ENCODE measurements around the gene ELMO2. TPM values are rescaled to one million over a fixed set of nuclear protein-coding genes. Genes with fewer than 3 reads are reported as not detected.

ELMO2 gene
- total and polyA plus RNA-seq, 9 of the 15 experiments (the other 6 are each of a cell fraction or from before 2014, with no cell fraction given) = 7.5 to 21.5 (median 15.9) TPM

DNA sequence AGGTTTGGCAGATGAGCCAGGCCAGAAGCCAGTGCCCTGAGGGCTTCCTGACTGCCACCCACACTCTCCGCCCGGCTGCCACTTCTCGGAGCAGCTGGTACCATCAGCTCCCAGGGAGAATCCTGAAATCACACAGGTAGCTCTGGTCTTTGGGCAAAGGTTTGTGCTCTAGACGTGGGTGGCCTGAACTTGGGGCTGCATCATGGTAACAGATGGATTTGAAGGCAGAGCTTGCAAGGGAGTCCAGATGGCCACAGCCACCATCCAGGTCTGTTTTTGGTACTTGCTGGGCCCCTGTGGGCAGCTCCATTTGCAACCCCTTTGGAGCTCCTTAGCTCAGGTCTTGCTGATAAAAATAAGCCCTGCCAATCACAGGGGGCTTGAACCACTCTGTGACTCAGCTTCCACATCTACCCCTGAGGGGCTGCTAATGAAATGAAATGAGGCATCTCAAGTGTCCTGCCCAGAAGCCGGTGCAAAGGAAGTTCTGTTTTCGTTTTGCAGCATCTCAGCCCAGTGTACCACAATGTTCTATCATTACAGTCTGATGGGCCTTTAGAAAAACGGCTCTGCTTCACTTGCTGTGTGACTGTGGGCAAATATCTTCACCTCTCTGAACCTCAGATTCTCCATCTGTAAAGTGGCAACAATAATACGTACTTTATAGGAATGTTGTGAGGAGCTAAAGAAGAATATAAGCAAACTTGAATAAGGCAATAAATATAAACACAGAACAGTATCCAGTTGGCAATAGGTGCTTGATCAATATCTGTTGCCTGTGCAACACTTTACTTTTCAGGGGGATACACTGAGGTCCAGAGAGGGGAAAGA is 73.0 kb downstream of the ELMO2 start:
- no peak for ATAC-seq
- Histone ChIP-seq H3K4me2 (ENCODE audit: insufficient read depth, low read length) (no peak overlapping the region), H3K79me2 (ENCODE audit: control insufficient read depth, insufficient read depth, low read length) (no peaks in the 10 kb centered on the region), H2AFZ (ENCODE audit: low read depth, low read length) (no peak overlapping the region), H3K4me1 (replicated peaks in 1 of 2; ENCODE audit: control insufficient read depth in 2 of 2, insufficient read depth in 2 of 2, low read length in 2 of 2) (peaks cover 0 to 19% of the 10 kb centered on the region in 2 experiments; a peak in 2 of 5 replicates), H3K9ac (ENCODE audit: insufficient read depth in 1 of 2, low read depth in 2 of 2, low read length in 2 of 2) (no peak overlapping the region), H3K36me3 (ENCODE audit: control insufficient read depth, insufficient read depth, low read length) (no peaks in the 10 kb centered on the region), H3K9me1 (ENCODE audit: control insufficient read depth, insufficient read depth, low read length) (peaks cover 2% of the 10 kb centered on the region), H4K20me1 (replicated peaks; ENCODE audit: control insufficient read depth, insufficient read depth, low read length) (peaks cover 14% of the 10 kb centered on the region), H3K9me3 (replicated peaks; ENCODE audit: control insufficient read depth, insufficient read depth, low read depth, low read length) (no peaks in the 10 kb centered on the region), H3K27me3 (ENCODE audit: control insufficient read depth in 2 of 2, insufficient read depth in 2 of 2, low read length in 2 of 2) (peaks cover 22 to 73% of the 10 kb centered on the region in 2 experiments), H3K27ac (ENCODE audit: extremely low read depth, low read depth, low read length) (no peak overlapping the region), H3K4me3 (no peak overlapping the region)
- BruUV-seq (replicated peaks) = no TSS peak
- in situ Hi-C loops (cut with MboI) = no loop called here
- 2% methylated on average over 8 of the region's 8 CpGs for WGBS (ENCODE audit: insufficient coverage, low coverage, missing lambda C conversion rate)
- ChIA-PET CTCF (ENCODE audit: low intra/inter-chr PET ratio) (no interaction called here), POLR2A (interaction anchor here (0.8 kb wide), 1 partner anchor 9 kb away, joined by 6 read pairs; no protein-coding TSS in a partner anchor)
- FAIRE-seq = no peak
- intact Hi-C loops (cut with micrococcal nuclease) = no loop called here
- DNase-seq (ENCODE audit: extremely low read depth in 1 of 4, low spot score in 3 of 4) = no peak
- TF ChIP-seq ZFP36 (IDR thresholded peaks at IDR 0.05; ENCODE audit: low read depth, low read length, partially characterized antibody) (peak; percentile 8), FOXP1 (CRISPR knock-in tag; IDR thresholded peaks at IDR 0.05) (no peak), RBM25 (IDR thresholded peaks at IDR 0.05; ENCODE audit: low read depth, low read length, severe bottlenecking) (peak; percentile 53)
